H1 (cell line): ENCODE data around the gene ZNF670. TPM values are rescaled to one million over a fixed set of nuclear protein-coding genes. Genes with fewer than 3 reads are reported as not detected.

Experiments
- CTCF ChIA-PET: fragments of 300-600 bp; sonication (Branson Sonifier 250); formaldehyde crosslinking; loops from one replicate; lab custom pipeline; 2021; ENCODE audit not compliant: partially characterized antibody; lab: Charles Lee
- POLR2A ChIA-PET: fragments of 300-600 bp; sonication (Branson Sonifier 250); formaldehyde crosslinking; loops from one replicate; lab custom pipeline; 2021; ENCODE audit warnings: inconsistent platforms; ENCODE audit not compliant: partially characterized antibody; lab: Charles Lee
- DNase-seq, 2 experiments: peaks; one replicate each; pipeline versions ENCODE4 v3.0.0 to v3.0.0-alpha.2; 2010 to 2022; ENCODE audit warnings: low spot score in 2 of 2, low read depth in 1 of 2, mixed read lengths in 1 of 2
- FAIRE-seq: peaks from 2 replicates; lab custom pipeline; 2011; peaks lifted over from hg19 to GRCh38; lab: Jason Lieb, UNC
- H2AFZ ChIP-seq: 2 replicates; pipeline ENCODE4 v1.8.1; 2012; ENCODE audit warnings: low read length, inconsistent platforms
- H2AK5ac ChIP-seq: 2 replicates; pipeline ENCODE4 v1.6.1; 2013; ENCODE audit warnings: low read depth, low read length
- H2BK120ac ChIP-seq: replicated peaks from 2 replicates; pipeline ENCODE3; 2013; ENCODE audit warnings: low read depth, low read length, inconsistent platforms
- H2BK12ac ChIP-seq: 2 replicates; pipeline ENCODE4 v1.6.1; 2013; ENCODE audit warnings: low read depth, low read length
- H2BK15ac ChIP-seq: 2 replicates; pipeline ENCODE4 v1.6.1; 2013; ENCODE audit warnings: low read length
- H2BK20ac ChIP-seq: 2 replicates; pipeline ENCODE4 v1.6.1; 2013; ENCODE audit warnings: low read length
- H2BK5ac ChIP-seq: 2 replicates; pipeline ENCODE4 v1.6.1; 2013; ENCODE audit warnings: low read depth, low read length
- H3K14ac ChIP-seq: 2 replicates; pipeline ENCODE4 v1.6.1; 2013; ENCODE audit warnings: inconsistent platforms; ENCODE audit not compliant: insufficient read length
- H3K18ac ChIP-seq: 2 replicates; pipeline ENCODE4 v1.6.1; 2013; ENCODE audit warnings: low read length; ENCODE audit errors: extremely low read depth
- H3K23ac ChIP-seq: 2 replicates; pipeline ENCODE4 v1.6.1; 2013; ENCODE audit warnings: inconsistent platforms; ENCODE audit not compliant: insufficient read length
- H3K23me2 ChIP-seq: 2 replicates; pipeline ENCODE4 v1.6.1; 2013; ENCODE audit warnings: low read depth, low read length
- H3K27ac ChIP-seq: 2 replicates; pipeline ENCODE4 v1.6.1; 2011; ENCODE audit warnings: low read depth, low read length, inconsistent platforms
- H3K27me3 ChIP-seq, 4 experiments: replicated peaks in 1 of 4; 1 replicate in 1 of 4; 2 replicates in 3 of 4; pipeline versions ENCODE4 v1.6.1 to v1.8.1; 2011 to 2013; ENCODE audit warnings: low read length in 3 of 4, mild to moderate bottlenecking in 3 of 4, inconsistent platforms in 2 of 4, mixed read lengths in 2 of 4, moderate library complexity in 1 of 4; ENCODE audit not compliant: control insufficient read depth in 3 of 4, insufficient read depth in 3 of 4; ENCODE audit errors: extremely low read depth in 1 of 4
- H3K36me3 ChIP-seq, 4 experiments: 2 replicates each; pipeline versions ENCODE4 v1.6.1 to v1.8.1; 2011 to 2013; ENCODE audit warnings: mild to moderate bottlenecking in 4 of 4, low read length in 3 of 4, moderate library complexity in 2 of 4, control low read depth in 1 of 4, inconsistent platforms in 1 of 4; ENCODE audit not compliant: insufficient read depth in 4 of 4, control insufficient read depth in 2 of 4
- H3K4ac ChIP-seq: replicated peaks from 2 replicates; pipeline ENCODE3; 2013; ENCODE audit warnings: low read length, low read depth, mixed read lengths, inconsistent platforms; ENCODE audit not compliant: insufficient read length
- H3K4me1 ChIP-seq, 4 experiments: replicated peaks in 1 of 4; 1 replicate in 1 of 4; 2 replicates in 3 of 4; pipeline versions ENCODE4 v1.6.1 to v1.8.1; 2011 to 2013; ENCODE audit warnings: low read length in 3 of 4, inconsistent platforms in 2 of 4, mixed read lengths in 1 of 4; ENCODE audit not compliant: insufficient read depth in 4 of 4, control insufficient read depth in 3 of 4
- H3K4me2 ChIP-seq, 2 experiments: 2 replicates each; pipeline versions ENCODE4 v1.6.1 to v1.8.1; 2011 to 2013; ENCODE audit warnings: low read depth in 2 of 2, low read length in 2 of 2, control low read depth in 1 of 2, inconsistent platforms in 1 of 2, mild to moderate bottlenecking in 1 of 2; ENCODE audit not compliant: insufficient read depth in 1 of 2
- H3K4me3 ChIP-seq, 4 experiments: fragments of 200-600, 300-600 bp in 1 of 4; sonication (generic), shearing (Covaris generic), sonication (Bioruptor Twin) in 1 of 4; 2 replicates each; pipeline versions ENCODE4 v1.5.1 to v1.8.1; 2011 to 2016; ENCODE audit warnings: low read length in 4 of 4, low read depth in 3 of 4, control low read depth in 2 of 4, inconsistent platforms in 2 of 4, mild to moderate bottlenecking in 2 of 4, mixed read lengths in 1 of 4, moderate library complexity in 1 of 4; ENCODE audit not compliant: insufficient read depth in 2 of 4; ENCODE audit errors: extremely low read depth in 1 of 4
- H3K56ac ChIP-seq: replicated peaks from 2 replicates; pipeline ENCODE3; 2013; ENCODE audit warnings: low read depth, mild to moderate bottlenecking, mixed read lengths, low read length, inconsistent platforms; ENCODE audit not compliant: insufficient read length
- H3K79me1 ChIP-seq: 2 replicates; pipeline ENCODE4 v1.6.1; 2013; ENCODE audit warnings: low read depth, low read length, control low read depth
- H3K79me2 ChIP-seq, 2 experiments: 2 replicates each; pipeline versions ENCODE4 v1.6.1 to v1.8.1; 2012 to 2013; ENCODE audit warnings: low read length in 2 of 2, mild to moderate bottlenecking in 2 of 2, inconsistent platforms in 1 of 2; ENCODE audit not compliant: insufficient read depth in 2 of 2, control insufficient read depth in 1 of 2
- H3K9ac ChIP-seq, 4 experiments: replicated peaks in 1 of 4; 1 replicate in 1 of 4; 2 replicates in 3 of 4; pipeline versions ENCODE4 v1.6.1 to v1.8.1; 2011 to 2013; ENCODE audit warnings: low read depth in 3 of 4, low read length in 3 of 4, control low read depth in 2 of 4, mild to moderate bottlenecking in 2 of 4, moderate library complexity in 2 of 4, inconsistent platforms in 1 of 4; ENCODE audit errors: extremely low read depth in 1 of 4
- H3K9me3 ChIP-seq, 2 experiments: 2 replicates each; pipeline versions ENCODE4 v1.6.1 to v1.8.1; 2012 to 2013; ENCODE audit warnings: mild to moderate bottlenecking in 2 of 2, moderate library complexity in 2 of 2, control low read depth in 1 of 2, inconsistent platforms in 1 of 2, low read depth in 1 of 2, low read length in 1 of 2, mixed read lengths in 1 of 2; ENCODE audit not compliant: insufficient read depth in 2 of 2
- H4K20me1 ChIP-seq, 2 experiments: replicated peaks in 1 of 2; 2 replicates each; pipeline versions ENCODE3 to v1.8.1; 2011 to 2013; ENCODE audit warnings: inconsistent platforms in 2 of 2, low read length in 2 of 2, mild to moderate bottlenecking in 1 of 2; ENCODE audit not compliant: insufficient read depth in 2 of 2, control insufficient read depth in 1 of 2
- H4K5ac ChIP-seq: 2 replicates; pipeline ENCODE4 v1.6.1; 2013; ENCODE audit warnings: low read length, low read depth, mixed read lengths, inconsistent platforms; ENCODE audit not compliant: insufficient read length
- H4K8ac ChIP-seq: 2 replicates; pipeline ENCODE4 v1.8.0; 2013; ENCODE audit warnings: mild to moderate bottlenecking, moderate library complexity, low read length, inconsistent platforms; ENCODE audit not compliant: insufficient read depth; ENCODE audit errors: extremely low read depth
- H4K91ac ChIP-seq: replicated peaks from 2 replicates; pipeline ENCODE3; 2013; ENCODE audit warnings: low read length, mixed read lengths, inconsistent platforms; ENCODE audit not compliant: insufficient read length
- HDAC6 ChIP-seq: IDR thresholded peaks from one replicate; pipeline ENCODE4 v1.7.1; 2012; ENCODE audit warnings: low read depth, mild to moderate bottlenecking, inconsistent platforms, low read length, moderate library complexity
- RFX5 ChIP-seq: IDR thresholded peaks from 2 replicates; pipeline ENCODE4 v1.6.1; 2011; ENCODE audit warnings: low read depth, low read length, improper control_type of control experiment, borderline replicate concordance
- SIX5 ChIP-seq: IDR thresholded peaks from 2 replicates; pipeline ENCODE4 v1.6.1; 2011; ENCODE audit warnings: mild to moderate bottlenecking, low read depth, low read length
- SP1 ChIP-seq: IDR thresholded peaks from 2 replicates; pipeline ENCODE4 v1.6.1; 2011; ENCODE audit warnings: low read depth, low read length
- SUZ12 ChIP-seq: fragments of 200-600 bp; sonication (generic); IDR thresholded peaks from 2 replicates; pipeline ENCODE4 v1.6.1; 2012; ENCODE audit warnings: mild to moderate bottlenecking, inconsistent platforms, low read length, moderate library complexity, mixed read lengths
- YY1 ChIP-seq: IDR thresholded peaks from 2 replicates; pipeline ENCODE4 v1.6.1; 2011; ENCODE audit warnings: low read depth, mild to moderate bottlenecking, low read length
- WGBS, 2 experiments: shearing (Covaris generic) in 1 of 2; methylation state at CpG; one replicate each; pipeline versions ENCODE4 v1.1.6 to v1.1.7; 2013 to 2015; ENCODE audit warnings: low lambda C conversion rate in 2 of 2, mixed read lengths in 2 of 2, inconsistent platforms in 1 of 2, low coverage in 1 of 2, missing lambda C conversion rate in 1 of 2; ENCODE audit not compliant: insufficient replicate concordance in 2 of 2, insufficient coverage in 1 of 2, insufficient read length in 1 of 2; ENCODE audit errors: extremely low coverage in 1 of 2, missing lambda C conversion rate in 1 of 2; 5-methylcytosine and 5-hydroxymethylcytosine counted together
- polyA plus RNA-seq, 7 experiments: library from polyadenylated mRNA; depleted of rRNA in 3 of 7; stranded (reverse) in 5 of 7; unstranded in 2 of 7; fragments of >200 nt in 5 of 7; fragments of 200-250 nt in 2 of 7; gene quantifications; 1 replicate in 5 of 7; 2 replicates in 1 of 7; 4 replicates in 1 of 7; pipeline versions ENCODE4 v1.2.1 to v1.2.3, GENCODE V29; 2011 to 2013; ENCODE audit warnings: missing spikeins in 2 of 7, mixed read lengths in 2 of 7
- total RNA-seq: library from RNA; stranded (reverse); fragmentation: NEBNext Ultra II Directional; extraction: Animal tissue kit (Norgen Biotek cat#: 25700); gene quantifications from 2 replicates; pipeline ENCODE4 v1.2.1, GENCODE V29; 2021

The ZNF670 gene
- total and polyA plus RNA-seq, 2 of the 8 experiments (the other 6 are each of a cell fraction or from before 2014, with no cell fraction given): 2.8 to 15.4 TPM

DNA sequence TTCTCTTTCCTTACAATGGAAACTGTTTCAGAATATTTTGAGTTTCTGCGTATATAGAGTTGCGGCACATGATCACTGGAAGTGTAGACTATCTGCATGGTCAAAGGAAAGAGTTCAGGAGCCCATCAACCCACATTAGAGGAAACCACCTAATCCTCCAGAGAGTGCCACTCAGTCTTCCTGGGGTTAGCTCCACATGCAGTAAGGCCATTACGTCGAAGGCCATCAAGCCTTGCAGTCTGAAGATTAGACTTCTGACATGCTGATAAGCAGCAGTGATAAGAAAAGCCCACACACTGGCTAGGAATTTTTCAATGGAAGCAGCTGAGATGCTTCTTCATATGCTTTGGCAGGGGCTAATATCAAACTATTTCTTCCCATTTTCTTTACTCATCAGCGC lies 17.9 kb upstream of the ZNF670 start:
- Histone ChIP-seq H3K23ac (no peak overlapping the region), H2AK5ac (no peak overlapping the region), H4K5ac (no peak overlapping the region), H3K4ac (no peak overlapping the region), H3K56ac (no peak overlapping the region), H2BK12ac (no peak overlapping the region), H3K14ac (no peak overlapping the region), H2BK15ac (no peak overlapping the region), H4K91ac (no peak overlapping the region), H4K20me1 (peaks cover 5 to 10% of the 10 kb centered on the region in 2 experiments), H3K79me1 (no peaks in the 10 kb centered on the region; the same call in 1 of the 2 replicates), H3K9me3 (0 out of 4 replicates have a peak, but pooled peaks cover 0 to 3% of the 10 kb centered on the region in 2 experiments), H3K36me3 (peaks cover 11 to 35% (median 22%) of the 10 kb centered on the region in 4 experiments), H3K4me2 (no peak overlapping the region), H2AFZ (no peak overlapping the region), H3K79me2 (peaks cover 0 to 17% of the 10 kb centered on the region in 2 experiments; a peak in 2 of 4 replicates), H3K18ac (no peak overlapping the region), H3K27me3 (no peaks in the 10 kb centered on the region), H2BK120ac (no peak overlapping the region), H3K4me3 (no peak overlapping the region), H3K4me1 (no peaks in the 10 kb centered on the region), H4K8ac (no peak overlapping the region), H2BK5ac (no peak overlapping the region), H3K27ac (no peak overlapping the region), H2BK20ac (no peak overlapping the region), H3K23me2 (no peaks in the 10 kb centered on the region), H3K9ac (no peak overlapping the region)
- peak; percentile 30; the same call in 1 of the 2 replicates for TF ChIP-seq SUZ12
- TF ChIP-seq SIX5: no peak
- no peak for TF ChIP-seq RFX5
- no peak for TF ChIP-seq HDAC6
- no peak for TF ChIP-seq SP1
- no peak for TF ChIP-seq YY1
- WGBS, 2 experiments: 94% methylated on average over 5 of the region's 5 CpGs; no CpG with 5 or more reads in 1 of the 2 experiments
- ChIA-PET CTCF (no interaction called here), POLR2A (no interaction called here)
- DNase-seq (no peak), FAIRE-seq (no peak)
